T-helper 22 cell (primary cell): Measurements from ENCODE around the gene PPFIBP2.

Experiments
- DNase-seq: peaks from one replicate; pipeline ENCODE4 v3.0.0-alpha.2; 2020; ENCODE audit warnings: low read depth

Gene PPFIBP2

GRCh38 chr11:7667460-7667859 is 153.7 kb downstream of the PPFIBP2 start:
- DNase-seq: no peak

- no peak for DNase-seq
Measured at GRCh38 chr11:7668464-7668863, 154.7 kb downstream of the PPFIBP2 start.

GRCh38 chr11:7668911-7669310 is 155.1 kb downstream of the PPFIBP2 start:
- DNase-seq: no peak

- DNase-seq: no peak
Measured at GRCh38 chr11:7670641-7671040, 156.8 kb downstream of the PPFIBP2 start.

GRCh38 chr11:7671347-7672215 is 157.8 kb downstream of the PPFIBP2 start:
- no peak for DNase-seq

GRCh38 chr11:7672276-7672959 is 158.6 kb downstream of the PPFIBP2 start:
- DNase-seq: no peak

GRCh38 chr11:7672960-7673723 is 159.3 kb downstream of the PPFIBP2 start, which contains the start of gene CYB5R2:
CYB5R2 (minus strand) TSS chr11:7673500; CDS start chr11:7672825, 675 bp downstream.
- DNase-seq: no peak

- DNase-seq: no peak
Measured at GRCh38 chr11:7673724-7674434, 160.1 kb downstream of the PPFIBP2 start.

- DNase-seq: no peak
Measured at GRCh38 chr11:7675631-7676030, 161.8 kb downstream of the PPFIBP2 start.

- no peak for DNase-seq
Measured at GRCh38 chr11:7677071-7677470, 163.3 kb downstream of the PPFIBP2 start.

GRCh38 chr11:7677796-7678201 is 164.0 kb downstream of the PPFIBP2 start:
- DNase-seq: no peak

- no peak for DNase-seq
Measured at GRCh38 chr11:7683571-7683970, 169.8 kb downstream of the PPFIBP2 start.

- no peak for DNase-seq
Measured at GRCh38 chr11:7686761-7687160, 173.0 kb downstream of the PPFIBP2 start.

- no peak for DNase-seq
Measured at GRCh38 chr11:7687386-7687785, 173.6 kb downstream of the PPFIBP2 start.

- no peak for DNase-seq
Measured at GRCh38 chr11:7688238-7688826, 174.5 kb downstream of the PPFIBP2 start.

GRCh38 chr11:7689239-7689638 is 175.4 kb downstream of the PPFIBP2 start:
- DNase-seq: no peak

GRCh38 chr11:7690648-7691047 is 176.8 kb downstream of the PPFIBP2 start:
- DNase-seq: no peak

- no peak for DNase-seq
Measured at GRCh38 chr11:7691759-7692350, 178.1 kb downstream of the PPFIBP2 start.

- DNase-seq: no peak
Measured at GRCh38 chr11:7692426-7692825, 178.6 kb downstream of the PPFIBP2 start.

GRCh38 chr11:7694235-7694634 is 180.4 kb downstream of the PPFIBP2 start:
- DNase-seq: no peak

GRCh38 chr11:7696424-7696823 is 182.6 kb downstream of the PPFIBP2 start:
- DNase-seq: no peak
